GM21360 (cell line): ENCODE results near the gene SLC39A11.
"Not testable (repeated sequence)": the region's sequence is repeated elsewhere in the genome, so short reads cannot be mapped to it uniquely, and the experiment has no call there.

Experiments
- ATAC-seq: cut with Tn5 transposase; IDR thresholded peaks from one replicate; pipeline ENCODE4 v1.9.1; 2021; ENCODE audit warnings: mild to moderate bottlenecking, moderate library complexity; ENCODE audit not compliant: unreplicated experiment

Gene SLC39A11

DNA sequence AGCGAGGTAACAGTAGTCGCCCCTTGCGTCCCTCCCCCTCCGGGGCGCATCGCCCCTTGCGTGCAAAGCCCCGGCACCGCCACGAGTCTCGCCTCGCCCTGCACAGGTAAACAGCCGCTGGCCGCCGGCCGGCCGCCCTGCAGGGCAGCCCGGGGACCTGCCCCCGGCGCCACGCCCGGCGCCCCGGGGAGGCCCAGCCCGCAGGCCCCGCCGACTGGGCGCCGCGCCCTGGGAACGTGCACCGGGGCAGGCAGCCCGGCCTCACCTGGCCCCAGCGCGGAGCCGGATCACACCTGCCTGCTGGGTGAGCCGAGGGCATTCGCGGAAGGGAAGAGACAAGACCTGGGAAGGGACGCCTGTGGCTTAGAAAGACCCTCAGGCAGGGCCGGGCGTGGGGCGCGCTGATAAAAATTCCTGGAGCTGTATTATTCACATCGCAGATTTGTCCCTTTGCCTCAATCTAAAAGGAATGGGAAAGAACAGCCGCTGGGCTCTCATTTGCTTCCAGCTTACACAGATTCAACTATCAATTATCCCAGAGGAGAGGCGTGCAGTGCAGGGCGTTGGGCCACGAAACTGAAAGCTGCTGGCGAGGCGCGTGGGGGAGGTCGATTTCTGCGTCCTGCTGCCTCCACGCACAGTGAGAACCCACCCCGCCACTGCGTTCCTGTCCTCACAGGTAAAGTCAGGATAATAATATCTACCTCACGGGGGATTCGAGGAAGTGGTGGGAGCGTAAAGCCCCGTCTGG, 451.9 kb downstream of the SLC39A11 start:
- ATAC-seq = no peak

DNA sequence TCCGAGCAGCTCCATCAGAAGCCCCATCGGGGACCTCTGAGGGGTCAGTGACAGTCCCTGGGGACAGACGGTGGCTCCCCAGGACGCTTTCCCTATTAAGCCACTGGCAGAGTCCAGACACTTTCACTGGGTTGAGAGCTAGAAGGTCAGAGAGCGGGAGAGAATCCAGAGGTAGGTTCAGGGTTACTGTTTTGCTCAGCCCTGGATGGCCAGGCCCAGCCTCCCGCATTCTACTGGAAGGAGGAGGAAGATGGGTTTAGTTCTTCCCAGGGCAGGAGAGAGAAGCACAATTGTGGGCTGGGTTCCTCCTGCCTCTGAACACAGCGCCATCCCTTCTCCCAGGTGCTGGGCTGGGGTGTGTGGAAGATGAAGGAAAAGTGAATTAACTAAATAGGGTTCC, 452.8 kb downstream of the SLC39A11 start:
- ATAC-seq = no peak

DNA sequence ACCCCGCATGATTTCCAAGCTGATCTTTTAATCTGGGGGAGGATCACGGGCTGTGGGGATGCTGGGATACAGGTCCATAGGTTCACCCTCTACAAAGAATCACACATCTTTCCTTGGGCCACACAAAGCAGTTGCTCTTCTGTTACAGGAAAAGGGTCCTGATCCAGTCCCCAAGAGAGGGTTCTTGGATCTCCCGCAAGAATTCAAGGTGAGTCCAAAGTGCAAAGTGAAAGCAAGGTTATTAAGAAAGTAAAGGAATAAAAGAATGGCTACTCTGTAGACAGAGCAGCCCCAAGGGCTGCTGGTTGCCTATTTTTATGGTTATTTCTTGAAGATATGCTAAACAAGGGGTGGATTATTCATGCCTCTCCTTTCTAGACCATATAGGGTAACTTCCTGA, 453.6 kb downstream of the SLC39A11 start:
- ATAC-seq = not testable (repeated sequence)

DNA sequence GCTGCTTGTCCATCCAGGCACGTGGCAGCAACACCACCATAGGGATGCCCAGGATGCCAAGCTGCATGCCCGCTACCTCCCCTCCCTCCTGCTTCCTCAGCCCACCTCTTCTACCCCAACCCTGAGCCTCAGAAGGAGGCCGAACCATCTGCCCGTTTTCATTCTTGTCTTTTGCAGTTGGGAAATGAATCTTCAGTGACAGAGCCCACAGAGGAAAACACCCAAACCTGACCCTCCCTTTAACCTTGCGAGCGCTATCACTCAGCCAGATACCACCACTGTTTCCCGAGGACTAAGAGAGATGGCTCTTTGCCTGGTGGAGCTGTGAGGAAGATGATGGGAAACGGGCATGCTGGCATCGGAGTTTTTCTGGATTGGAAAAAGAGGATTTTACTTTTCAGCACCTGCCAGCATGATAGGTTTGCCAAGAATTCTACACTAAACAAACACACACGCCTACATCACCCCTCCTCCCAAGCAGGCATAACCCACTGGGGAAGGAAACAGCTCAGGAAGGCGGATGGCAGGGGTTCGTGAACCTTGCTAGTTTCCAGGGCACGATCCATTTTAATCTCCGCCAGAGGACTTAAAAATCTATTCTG, 457.4 kb downstream of the SLC39A11 start:
- no peak for ATAC-seq

GRCh38 chr17:72634621-72635020, 457.9 kb downstream of the SLC39A11 start:
- no peak for ATAC-seq

- no peak for ATAC-seq
These were observed 460.4 kb downstream of the SLC39A11 start for GRCh38 chr17:72631949-72632684.

DNA sequence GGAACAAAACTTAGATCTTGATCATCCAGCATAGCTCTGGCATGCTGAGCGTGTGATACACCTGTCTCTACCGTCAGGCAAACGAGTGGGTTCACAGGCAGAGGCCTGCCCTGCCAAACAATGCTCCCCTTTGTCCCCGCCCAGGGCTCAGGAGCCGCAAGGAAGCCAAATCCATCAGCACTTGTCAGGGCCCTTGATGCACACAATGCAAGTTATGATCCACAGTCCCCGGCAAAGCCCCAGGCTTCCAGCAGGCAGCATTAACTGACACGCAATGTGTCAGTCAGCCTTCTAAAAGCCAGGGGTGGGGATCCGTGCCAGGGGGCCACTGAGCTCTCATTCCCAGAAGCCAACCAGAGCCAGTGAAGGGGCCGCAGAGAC, 460.9 kb downstream of the SLC39A11 start:
- ATAC-seq = no peak

- ATAC-seq = no peak
These were observed 467.8 kb downstream of the SLC39A11 start for GRCh38 chr17:72624652-72625051.

DNA sequence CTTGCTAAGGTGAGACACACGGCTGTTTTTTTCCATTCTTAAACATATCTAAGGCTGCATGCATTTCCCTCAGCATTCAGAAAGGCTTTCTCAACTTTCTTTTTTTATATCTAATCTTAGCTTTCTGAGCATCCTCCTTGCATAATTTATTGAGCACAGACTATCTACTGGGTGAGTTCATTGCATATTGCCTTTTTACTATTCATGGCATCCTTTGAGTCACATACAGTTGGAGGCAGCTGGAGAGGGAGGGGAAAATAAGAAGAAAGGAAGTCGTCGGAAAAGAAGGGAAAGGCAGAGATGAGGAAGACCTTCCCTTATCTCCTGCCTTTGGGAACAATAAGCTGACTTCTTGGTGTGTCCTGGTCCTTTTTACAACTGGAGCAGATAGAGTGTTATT, 468.3 kb downstream of the SLC39A11 start:
- ATAC-seq = no peak

GRCh38 chr17:72622661-72623433, 469.6 kb downstream of the SLC39A11 start:
- no peak for ATAC-seq

DNA sequence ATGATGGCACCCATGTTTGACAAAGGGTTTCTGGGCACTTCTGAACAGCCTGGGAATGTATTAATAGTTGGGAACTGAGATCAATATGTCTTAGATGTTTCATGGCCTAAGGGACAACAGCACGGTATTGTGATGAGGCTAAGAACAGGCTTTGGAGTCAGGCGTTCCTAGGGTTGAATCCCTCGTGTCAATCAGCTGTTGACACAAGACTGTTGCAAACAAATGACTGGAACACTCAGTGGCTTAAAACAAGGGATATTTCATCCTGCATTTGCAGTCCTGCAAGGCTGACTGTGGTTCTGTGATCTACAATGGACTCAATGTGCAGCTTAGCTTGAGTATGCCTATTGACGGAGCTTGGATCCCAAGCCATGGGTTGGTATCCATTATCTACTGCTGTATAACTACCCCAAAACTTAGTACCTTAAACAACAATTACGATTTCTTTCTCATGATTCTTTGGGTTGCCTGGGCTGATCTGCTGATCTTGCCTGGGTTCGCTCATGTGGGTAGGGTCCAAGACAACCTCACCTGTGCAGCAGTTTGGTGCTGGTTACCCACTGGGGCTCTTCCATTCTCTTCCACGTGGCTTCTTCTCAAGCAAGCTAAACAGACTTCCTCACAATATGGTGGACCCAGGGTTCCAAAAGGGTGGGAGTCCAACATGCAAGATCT, 472.4 kb downstream of the SLC39A11 start:
- ATAC-seq = no peak

DNA sequence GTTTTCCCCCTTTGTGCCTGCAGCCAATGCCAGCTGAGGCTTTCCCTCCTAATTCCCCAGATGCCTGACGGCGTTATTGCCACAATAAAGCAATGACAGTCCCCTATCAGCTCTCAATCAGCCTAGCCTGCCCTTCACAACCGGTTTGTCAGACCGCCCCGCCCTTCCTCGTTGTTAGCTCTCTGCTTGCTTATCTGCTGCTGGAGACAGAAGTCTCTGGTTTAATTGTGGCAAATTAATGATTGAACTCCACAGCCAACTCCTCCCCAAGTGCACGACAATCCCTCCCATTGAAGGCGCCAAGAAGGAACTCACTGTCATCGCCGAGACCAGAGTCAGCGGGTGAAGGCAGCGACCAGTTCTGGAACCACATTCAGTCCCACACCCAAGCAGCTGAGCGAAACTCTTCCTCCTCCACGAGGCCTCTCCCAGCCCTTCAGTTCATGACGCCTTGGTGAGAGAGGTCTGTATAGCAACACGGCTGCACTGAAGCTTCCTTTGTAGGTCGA, 474.4 kb downstream of the SLC39A11 start:
- ATAC-seq = no peak

DNA sequence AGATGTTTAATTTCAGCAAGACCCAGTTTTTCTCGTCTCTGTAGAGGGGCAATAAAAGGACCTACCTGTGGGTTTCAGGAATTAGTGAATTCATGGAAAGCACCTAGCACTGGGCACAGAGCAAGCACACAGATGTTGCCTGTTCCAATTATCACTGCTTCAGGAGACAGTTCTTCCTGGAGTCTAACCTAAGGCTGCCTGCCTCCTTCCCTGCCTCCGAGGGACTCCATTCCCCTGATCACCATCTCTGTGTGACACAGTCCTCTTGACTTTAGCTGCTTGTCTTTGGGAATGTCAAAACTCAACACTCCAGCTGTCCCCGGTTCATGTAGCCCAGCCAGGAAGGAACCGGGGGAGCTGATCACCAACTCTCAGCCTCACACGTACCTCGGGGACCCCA, 474.9 kb downstream of the SLC39A11 start:
- no peak for ATAC-seq

DNA sequence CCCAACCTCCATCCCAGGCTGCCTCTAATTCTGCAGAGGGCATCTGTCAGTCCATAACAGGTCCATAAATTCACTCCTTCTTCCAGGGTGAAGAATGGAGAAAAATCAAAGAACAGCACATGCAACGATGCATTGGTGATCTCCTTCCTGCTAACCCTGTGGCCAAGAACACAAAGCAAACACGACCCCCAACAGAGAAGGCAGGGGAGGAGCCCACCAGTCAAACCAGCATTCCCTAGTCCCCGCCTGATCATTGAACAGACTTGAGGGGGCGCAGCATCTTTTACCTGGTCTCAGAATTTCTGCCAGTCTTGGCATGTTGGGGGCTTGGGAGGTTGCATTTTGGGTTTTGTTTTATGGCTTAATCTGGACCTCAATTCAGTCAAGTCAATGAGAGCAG, 476.0 kb downstream of the SLC39A11 start:
- no peak for ATAC-seq

GRCh38 chr17:72615627-72615991, 476.9 kb downstream of the SLC39A11 start:
- ATAC-seq = no peak

DNA sequence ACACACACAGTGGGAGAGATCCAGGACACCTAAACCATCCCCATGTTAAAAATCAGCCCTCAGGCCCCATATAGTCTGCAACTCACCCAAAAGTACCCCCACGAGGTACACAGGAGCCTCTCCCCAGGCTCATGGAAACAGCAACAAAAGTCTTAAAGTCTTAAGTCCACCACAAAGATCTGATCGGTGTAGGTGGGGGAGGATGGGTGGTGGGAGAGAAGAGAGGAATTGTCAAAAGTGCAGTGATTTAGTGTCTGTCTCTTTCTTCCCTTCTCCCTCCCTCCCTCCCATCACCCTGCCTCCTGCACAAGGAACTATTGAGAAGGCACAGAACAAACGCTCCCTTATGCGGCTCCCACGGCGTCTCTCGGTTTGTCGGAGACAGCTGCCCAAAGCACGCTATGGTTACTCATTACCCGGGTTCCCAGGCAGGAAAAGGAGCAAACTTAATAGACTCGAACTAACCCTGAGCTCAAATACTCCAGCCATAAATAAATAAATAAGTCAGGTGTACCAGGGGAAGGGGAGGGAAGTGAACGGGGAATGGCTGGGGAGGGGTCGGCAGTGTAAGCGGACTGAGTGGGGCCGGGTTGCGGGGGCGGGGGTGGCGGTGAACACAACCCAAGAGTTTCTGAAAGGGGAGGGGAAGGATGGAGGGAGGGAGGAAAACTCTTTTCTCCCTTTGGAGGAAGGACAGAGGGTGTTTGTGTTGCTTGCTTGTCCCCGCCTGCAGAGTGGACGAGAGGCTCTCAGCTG, 477.4 kb downstream of the SLC39A11 start:
- no peak for ATAC-seq

GRCh38 chr17:72614476-72614870, 478.0 kb downstream of the SLC39A11 start:
- ATAC-seq = no peak

GRCh38 chr17:72613806-72614292, 478.6 kb downstream of the SLC39A11 start:
- no peak for ATAC-seq

GRCh38 chr17:72613396-72613795, 479.1 kb downstream of the SLC39A11 start:
- no peak for ATAC-seq

- ATAC-seq = no peak
These were observed 481.3 kb downstream of the SLC39A11 start for GRCh38 chr17:72611172-72611571.
